Right lobe of liver (tissue), 4 donors: ENCODE data around the gene GPD1L.

Experiments used
- CTCF ChIP-seq, 4 donors: fragments of 200-600 bp in 3 of 4; fragments of 450-650 bp in 1 of 4; IDR thresholded peaks; one replicate each; pipeline versions ENCODE4 v1.5.1 to v1.8.0; 2016 to 2022; ENCODE audit warnings: antibody characterized with exemption in 4 of 4, mild to moderate bottlenecking in 2 of 4
- POLR2A ChIP-seq: fragments of 450-650 bp; IDR thresholded peaks from one replicate; pipeline ENCODE4 v1.6.1; 2017; ENCODE audit warnings: antibody characterized with exemption, mild to moderate bottlenecking
- donor health status: DM: no; HTN: no; CAD: no.
- donor health status: DM: no; HTN: no; CAD: no.
- donor health status: DM: no; HTN: yes; CAD: no.

GRCh38 chr3:32110233-32110760 lies 3.9 kb downstream of the GPD1L start:
- no peak for TF ChIP-seq CTCF (IDR thresholded peaks at IDR 0.05)
- TF ChIP-seq POLR2A = no peak
